Measurements from ENCODE around the gene NT5C3B.
"Not testable (repeated sequence)": the region's sequence is repeated elsewhere in the genome, so short reads cannot be mapped to it uniquely, and the experiment has no call there.

The NT5C3B gene

GRCh38 chr17:41777574-41778188 lies 58.4 kb downstream of the NT5C3B start:
- Histone ChIP-seq H3K9ac (ENCODE audit: low read depth, low read length, poor library complexity, severe bottlenecking) (no peak overlapping the region), H3K9me2 (replicated peaks; ENCODE audit: low read depth, low read length) (no peaks in the 10 kb centered on the region), H3K4me2 (ENCODE audit: low read depth, low read length, poor library complexity, severe bottlenecking) (no peak overlapping the region), H3K79me2 (ENCODE audit: insufficient read depth, low read length) (peaks cover 88% of the 10 kb centered on the region), H3K36me3 (ENCODE audit: insufficient read depth, low read length) (peaks cover 14% of the 10 kb centered on the region; the same call in 1 of the 2 replicates), H2AFZ (ENCODE audit: low read length) (no peak overlapping the region), H3K4me3 (ENCODE audit: low read length, poor library complexity, severe bottlenecking) (no peak overlapping the region), H4K20me1 (ENCODE audit: insufficient read depth, low read length, poor library complexity, severe bottlenecking) (peaks cover 61% of the 10 kb centered on the region), H3K27me3 (ENCODE audit: insufficient read depth, low read length, poor library complexity, severe bottlenecking) (no peaks in the 10 kb centered on the region), H3K9me3 (ENCODE audit: insufficient read depth, low read depth, low read length) (no peaks in the 10 kb centered on the region), H3F3A (ENCODE audit: low read depth) (no peaks in the 10 kb centered on the region), H3K4me1 (ENCODE audit: insufficient read depth, low read length, poor library complexity, severe bottlenecking) (peaks cover 16% of the 10 kb centered on the region)
- no peak for TF ChIP-seq CTCF (conservative IDR thresholded peaks at IDR 0.05; ENCODE audit: low read length)
- no peak for TF ChIP-seq EZH2phosphoT487 (IDR thresholded peaks at IDR 0.05; ENCODE audit: borderline replicate concordance)

- peaks cover 61% of the 10 kb centered on the region for H4K20me1 ChIP-seq (ENCODE audit: insufficient read depth, low read length, poor library complexity, severe bottlenecking)
- no peak overlapping the region for H3K4me3 ChIP-seq (ENCODE audit: low read length, poor library complexity, severe bottlenecking)
- H3K9me3 ChIP-seq (ENCODE audit: insufficient read depth, low read depth, low read length) = no peaks in the 10 kb centered on the region
- peaks cover 18% of the 10 kb centered on the region; the same call in 1 of the 2 replicates for H3K36me3 ChIP-seq (ENCODE audit: insufficient read depth, low read length)
- no peak for TF ChIP-seq CTCF (conservative IDR thresholded peaks at IDR 0.05; ENCODE audit: low read length)
- TF ChIP-seq EZH2phosphoT487 (IDR thresholded peaks at IDR 0.05; ENCODE audit: borderline replicate concordance) = no peak
- H3F3A ChIP-seq (ENCODE audit: low read depth) = no peaks in the 10 kb centered on the region
- H3K4me2 ChIP-seq (ENCODE audit: low read depth, low read length, poor library complexity, severe bottlenecking) = no peak overlapping the region
- peaks cover 87% of the 10 kb centered on the region for H3K79me2 ChIP-seq (ENCODE audit: insufficient read depth, low read length)
- peaks cover 11% of the 10 kb centered on the region for H3K4me1 ChIP-seq (ENCODE audit: insufficient read depth, low read length, poor library complexity, severe bottlenecking)
- no peaks in the 10 kb centered on the region for H3K9me2 ChIP-seq (replicated peaks; ENCODE audit: low read depth, low read length)
- H3K9ac ChIP-seq (ENCODE audit: low read depth, low read length, poor library complexity, severe bottlenecking) = no peak overlapping the region
- H3K27me3 ChIP-seq (ENCODE audit: insufficient read depth, low read length, poor library complexity, severe bottlenecking) = no peaks in the 10 kb centered on the region
- H2AFZ ChIP-seq (ENCODE audit: low read length) = no peak overlapping the region
Observed at GRCh38 chr17:41777157-41777573, 58.9 kb downstream of the NT5C3B start.

GRCh38 chr17:41776262-41776900 lies 59.7 kb downstream of the NT5C3B start:
- H3K79me2 ChIP-seq (ENCODE audit: insufficient read depth, low read length) = peaks cover 80% of the 10 kb centered on the region
- not testable (repeated sequence) for H3K4me2 ChIP-seq (ENCODE audit: low read depth, low read length, poor library complexity, severe bottlenecking); H3K9me3 ChIP-seq (ENCODE audit: insufficient read depth, low read depth, low read length); H3K27me3 ChIP-seq (ENCODE audit: insufficient read depth, low read length, poor library complexity, severe bottlenecking); H3F3A ChIP-seq (ENCODE audit: low read depth); H3K4me3 ChIP-seq (ENCODE audit: low read length, poor library complexity, severe bottlenecking); H3K4me1 ChIP-seq (ENCODE audit: insufficient read depth, low read length, poor library complexity, severe bottlenecking); H3K9ac ChIP-seq (ENCODE audit: low read depth, low read length, poor library complexity, severe bottlenecking); H3K9me2 ChIP-seq (replicated peaks; ENCODE audit: low read depth, low read length); H2AFZ ChIP-seq (ENCODE audit: low read length)
- peaks cover 59% of the 10 kb centered on the region for H4K20me1 ChIP-seq (ENCODE audit: insufficient read depth, low read length, poor library complexity, severe bottlenecking)
- H3K36me3 ChIP-seq (ENCODE audit: insufficient read depth, low read length) = peaks cover 26% of the 10 kb centered on the region; the same call in 1 of the 2 replicates
